GM23248 (cell line): ENCODE measurements around the gene CETP.

Experiments used
- EZH2 ChIP-seq: fragments of 200-600 bp; sonication (generic); IDR thresholded peaks from 2 replicates; pipeline ENCODE4 v1.6.1; 2018; ENCODE audit warnings: antibody characterized with exemption, mild to moderate bottlenecking; ENCODE audit not compliant: insufficient read depth, poor library complexity, severe bottlenecking
- EZH2phosphoT487 ChIP-seq: fragments of 200-600 bp; sonication (generic); IDR thresholded peaks from 2 replicates; pipeline ENCODE4 v1.6.1; 2018; ENCODE audit warnings: antibody characterized with exemption, moderate library complexity, mild to moderate bottlenecking, low read depth; ENCODE audit not compliant: insufficient read depth

GRCh38 chr16:56956076-56956475 is 5.7 kb upstream of the CETP start:
- TF ChIP-seq EZH2 = no peak
- TF ChIP-seq EZH2phosphoT487 = no peak
